HCT116 (cell line): ENCODE results near the gene CALD1. TPM values are rescaled to one million over a fixed set of nuclear protein-coding genes. Genes with fewer than 3 reads are reported as not detected.

ENCODE experiments used
- ATAC-seq: fragments of 200-7000 bp; cut with Tn5 transposase; 2 replicates; pipeline ENCODE4 v1.9.1; 2020; ENCODE audit warnings: mild to moderate bottlenecking, moderate library complexity
- BruUV-seq: library from RNA; stranded (reverse); fragments of 400-500 nt; replicated peaks from 2 replicates; lab custom pipeline; 2021; lab: Mats Ljungman, UMichigan
- CTCF ChIA-PET: fragments of 300-600 bp; sonication (Branson Sonifier 250); formaldehyde crosslinking; loops from one replicate; lab custom pipeline; 2021; ENCODE audit warnings: antibody characterized with exemption; lab: Charles Lee
- POLR2A ChIA-PET: fragments of 300-600, 350-600 bp; sonication (Branson Sonifier 250); formaldehyde crosslinking; loops from one replicate; lab custom pipeline; 2021; ENCODE audit warnings: antibody characterized with exemption; lab: Charles Lee
- RAD21 ChIA-PET, 2 experiments: fragments of 300-600 bp; sonication (Branson Sonifier 250); formaldehyde crosslinking; loops; one replicate each; lab custom pipeline; 2023; ENCODE audit warnings: low total read pairs in 2 of 2; ENCODE audit not compliant: uncharacterized antibody in 2 of 2, unreplicated experiment in 2 of 2, low non-redundant PET in 1 of 2; lab: Charles Lee
- DNase-seq: peaks from one replicate; pipeline ENCODE4 v3.0.0-alpha.2; 2010; ENCODE audit warnings: low read depth, low spot score
- H2AFZ ChIP-seq: fragments of 200-600 bp; shearing (Covaris generic), sonication (generic); 2 replicates; pipeline ENCODE4 v1.6.1; 2017; ENCODE audit warnings: low read depth, mixed run types, mixed read lengths, antibody characterized with exemption, low read length; ENCODE audit not compliant: poor library complexity, severe bottlenecking
- H3K27ac ChIP-seq: 2 replicates; pipeline ENCODE4 v1.5.1; 2012; ENCODE audit warnings: low read depth, low read length
- H3K27me3 ChIP-seq: fragments of 200-600 bp; sonication (generic); 2 replicates; pipeline ENCODE4 v1.6.1; 2016; ENCODE audit warnings: mixed run types, low read length, mixed read lengths; ENCODE audit not compliant: insufficient read depth
- H3K36me3 ChIP-seq, 2 experiments: fragments of 200-500 bp in 1 of 2; fragments of 200-600 bp in 1 of 2; sonication (Bioruptor generic) in 1 of 2; sonication (generic) in 1 of 2; 2 replicates each; pipeline versions ENCODE4 v1.5.1 to v1.6.1; 2014 to 2016; ENCODE audit warnings: low read length in 2 of 2, inconsistent platforms in 1 of 2, mixed read lengths in 1 of 2, mixed run types in 1 of 2; ENCODE audit not compliant: insufficient read depth in 2 of 2, control insufficient read depth in 1 of 2
- H3K4me1 ChIP-seq, 2 experiments: fragments of 200-600 bp in 1 of 2; sonication (generic) in 1 of 2; 2 replicates each; pipeline versions ENCODE4 v1.5.1 to v1.6.1; 2012 to 2017; ENCODE audit warnings: low read length in 2 of 2, inconsistent platforms in 1 of 2, mild to moderate bottlenecking in 1 of 2, mixed read lengths in 1 of 2, mixed run types in 1 of 2, moderate library complexity in 1 of 2; ENCODE audit not compliant: insufficient read depth in 2 of 2, control insufficient read depth in 1 of 2
- H3K4me2 ChIP-seq: fragments of 200-600 bp; sonication (generic); 2 replicates; pipeline ENCODE4 v1.6.1; 2017; ENCODE audit warnings: mixed run types, low read length, mixed read lengths
- H3K4me3 ChIP-seq, 2 experiments: fragments of 200-600 bp in 1 of 2; sonication (generic) in 1 of 2; replicated peaks in 1 of 2; 2 replicates each; pipeline ENCODE4 v1.5.1; 2011 to 2016; ENCODE audit warnings: low read length in 2 of 2, control low read depth in 1 of 2, low read depth in 1 of 2, mild to moderate bottlenecking in 1 of 2, mixed read lengths in 1 of 2, mixed run types in 1 of 2
- H3K79me2 ChIP-seq: fragments of 200-600 bp; sonication (generic); 2 replicates; pipeline ENCODE4 v1.6.1; 2017; ENCODE audit warnings: mild to moderate bottlenecking, mixed run types, low read length, moderate library complexity, mixed read lengths; ENCODE audit not compliant: insufficient read depth
- H3K9ac ChIP-seq: fragments of 200-600 bp; sonication (generic); 2 replicates; pipeline ENCODE4 v1.6.1; 2016; ENCODE audit warnings: low read length, mixed read lengths
- H3K9me2 ChIP-seq: fragments of 200-600 bp; sonication (generic), shearing (Covaris generic); 2 replicates; pipeline ENCODE4 v1.6.1; 2017; ENCODE audit warnings: mixed run types, mild to moderate bottlenecking, moderate library complexity; ENCODE audit not compliant: insufficient read depth
- H3K9me3 ChIP-seq, 2 experiments: fragments of 200-500 bp in 1 of 2; fragments of 200-600 bp in 1 of 2; sonication (Bioruptor generic) in 1 of 2; sonication (generic) in 1 of 2; 2 replicates each; pipeline ENCODE4 v1.6.1; 2014 to 2017; ENCODE audit warnings: low read length in 2 of 2, mixed read lengths in 2 of 2, inconsistent platforms in 1 of 2, low read depth in 1 of 2, mild to moderate bottlenecking in 1 of 2, mixed run types in 1 of 2, moderate library complexity in 1 of 2; ENCODE audit not compliant: control insufficient read depth in 1 of 2, insufficient read depth in 1 of 2
- H4K20me1 ChIP-seq: fragments of 200-600 bp; sonication (generic), shearing (Covaris generic); 2 replicates; pipeline ENCODE4 v1.6.1; 2017; ENCODE audit warnings: mixed run types, mild to moderate bottlenecking, moderate library complexity; ENCODE audit not compliant: insufficient read depth
- CEBPB ChIP-seq: IDR thresholded peaks from 2 replicates; pipeline ENCODE4 v1.6.1; 2012; ENCODE audit warnings: low read depth
- EZH2 ChIP-seq: fragments of 200-600 bp; sonication (generic); IDR thresholded peaks from 2 replicates; pipeline ENCODE4 v1.6.1; 2017; ENCODE audit warnings: antibody characterized with exemption, mixed run types
- EZH2phosphoT487 ChIP-seq: fragments of 200-600 bp; IDR thresholded peaks from 2 replicates; pipeline ENCODE4 v1.6.1; 2018; ENCODE audit warnings: antibody characterized with exemption, borderline replicate concordance
- JUND ChIP-seq: IDR thresholded peaks from 2 replicates; pipeline ENCODE4 v1.6.1; 2012
- POLR2AphosphoS5 ChIP-seq: IDR thresholded peaks from 2 replicates; pipeline ENCODE4 v1.6.1; 2011; ENCODE audit warnings: mild to moderate bottlenecking, low read depth, low read length, moderate library complexity
- RAD21 ChIP-seq: IDR thresholded peaks from 2 replicates; pipeline ENCODE4 v1.6.1; 2012; ENCODE audit warnings: low read depth, mild to moderate bottlenecking
- TCF7L2 ChIP-seq: IDR thresholded peaks from 2 replicates; pipeline ENCODE4 v1.7.0; 2011; ENCODE audit warnings: borderline replicate concordance, inconsistent platforms; ENCODE audit not compliant: insufficient read depth, insufficient read length; ENCODE audit errors: extremely low read depth
- YY1 ChIP-seq: IDR thresholded peaks from 2 replicates; pipeline ENCODE4 v1.6.1; 2011; ENCODE audit warnings: low read length, low read depth, moderate library complexity, mild to moderate bottlenecking; ENCODE audit not compliant: insufficient replicate concordance; ENCODE audit errors: extremely low read depth
- ZNF274 ChIP-seq: fragments of 200-500 bp; sonication (Bioruptor generic); IDR thresholded peaks from 2 replicates; pipeline ENCODE4 v1.6.1; 2014; ENCODE audit warnings: mild to moderate bottlenecking, low read depth, low read length, inconsistent platforms
- intact Hi-C: fragments of 100-400 bp; cut with micrococcal nuclease; formaldehyde crosslinking; loops from 2 replicates; pipeline ENCODE4 v1.10.0; 2022
- total RNA-seq: library from RNA; stranded (reverse); gene quantifications from one replicate; pipeline ENCODE4 v1.2.1, GENCODE V29; 2021; ENCODE audit not compliant: unreplicated experiment
- TF ChIP-seq, protein P1 (sequence below): IDR thresholded peaks from 2 replicates; pipeline ENCODE4 v1.6.1; 2012

Gene CALD1
- total RNA-seq, 1 experiment from 2014 or later = 66.8 TPM

DNA sequence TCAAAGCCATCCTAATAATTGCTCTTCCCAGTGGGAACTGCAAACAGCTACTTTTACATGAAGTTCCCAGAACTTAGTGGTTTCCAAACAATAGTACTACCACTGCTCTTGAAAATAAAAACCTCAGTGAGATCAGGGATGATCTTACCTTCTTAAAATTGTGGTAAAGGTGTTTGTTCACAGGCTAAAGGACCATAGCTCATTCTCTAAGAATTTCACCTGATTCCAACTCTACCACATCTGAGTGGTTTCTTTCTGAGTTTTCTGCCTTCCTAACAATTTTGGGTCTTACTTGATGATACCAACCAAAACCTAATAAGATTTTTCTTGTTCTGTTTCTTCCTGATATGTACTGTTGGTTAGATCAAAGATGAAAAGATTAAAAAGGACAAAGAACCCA, 161.3 kb downstream of the CALD1 start:
- Histone ChIP-seq H3K27me3 (no peaks in the 10 kb centered on the region), H3K4me1 (no peaks in the 10 kb centered on the region), H4K20me1 (no peaks in the 10 kb centered on the region), H2AFZ (no peak overlapping the region), H3K9ac (no peak overlapping the region), H3K9me3 (no peaks in the 10 kb centered on the region), H3K4me3 (no peak overlapping the region), H3K9me2 (no peaks in the 10 kb centered on the region), H3K36me3 (peaks cover 2 to 8% of the 10 kb centered on the region in 2 experiments; a peak in 2 of 4 replicates), H3K79me2 (no peaks in the 10 kb centered on the region), H3K27ac (no peak overlapping the region), H3K4me2 (no peak overlapping the region)
- ChIA-PET RAD21 (no interaction called here), POLR2A (no interaction called here), CTCF (interaction anchor here (1.5 kb wide), 1 partner anchor 308 kb away, joined by 5 read pairs; no protein-coding TSS in a partner anchor)
- no peak for DNase-seq
- TF ChIP-seq TCF7L2 (no peak), ZNF274 (no peak), YY1 (no peak), EZH2 (no peak), CEBPB (no peak), POLR2AphosphoS5 (no peak), RAD21 (no peak), EZH2phosphoT487 (no peak), JUND (no peak)
- TF ChIP-seq, protein P1, sequence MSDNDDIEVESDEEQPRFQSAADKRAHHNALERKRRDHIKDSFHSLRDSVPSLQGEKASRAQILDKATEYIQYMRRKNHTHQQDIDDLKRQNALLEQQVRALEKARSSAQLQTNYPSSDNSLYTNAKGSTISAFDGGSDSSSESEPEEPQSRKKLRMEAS = no peak
- ATAC-seq = no peak
- BruUV-seq = no TSS peak
- intact Hi-C loops = loop anchor here (5.0 to 10.0 kb wide), 2 partner anchors 63 to 506 kb away; no protein-coding TSS in a partner anchor
